AG20443 (cell line): ENCODE results near the gene MAG.

Experiments used
- DNase-seq: peaks from one replicate; pipeline ENCODE4 v3.0.0; 2012; ENCODE audit warnings: low spot score, mixed read lengths

The MAG gene

GRCh38 chr19:35318679-35319448 is 26.9 kb downstream of the MAG start:
- peak; percentile 91 for DNase-seq

GRCh38 chr19:35320065-35320713 is 28.2 kb downstream of the MAG start:
- no peak for DNase-seq

- no peak for DNase-seq
Measured at GRCh38 chr19:35321291-35321690, 29.3 kb downstream of the MAG start.

- no peak for DNase-seq
Measured at GRCh38 chr19:35322014-35322413, 30.1 kb downstream of the MAG start.

GRCh38 chr19:35327642-35328041 is 35.7 kb downstream of the MAG start:
- no peak for DNase-seq

GRCh38 chr19:35328851-35329285 is 36.9 kb downstream of the MAG start, which contains the start of gene CD22:
Gene CD22, plus strand, starts transcription at chr19:35329187. Its CDS starts 2,854 bp downstream, at chr19:35332041.
- no peak for DNase-seq

- DNase-seq, result no peak
Measured at GRCh38 chr19:35329323-35329722, 37.4 kb downstream of the MAG start.

- no peak for DNase-seq
Measured at GRCh38 chr19:35330475-35330874, 38.5 kb downstream of the MAG start.

- no peak for DNase-seq
Measured at GRCh38 chr19:35331551-35332214, 39.7 kb downstream of the MAG start.

- no peak for DNase-seq
Measured at GRCh38 chr19:35332817-35333216, 40.9 kb downstream of the MAG start.

GRCh38 chr19:35334144-35334753 is 42.3 kb downstream of the MAG start:
- DNase-seq, result no peak

GRCh38 chr19:35336166-35336955 is 44.4 kb downstream of the MAG start:
- DNase-seq, result no peak

- DNase-seq, result no peak
Measured at GRCh38 chr19:35337097-35337983, 45.4 kb downstream of the MAG start.

GRCh38 chr19:35337984-35338296 is 46.0 kb downstream of the MAG start:
- DNase-seq, result no peak

GRCh38 chr19:35340431-35340830 is 48.5 kb downstream of the MAG start:
- no peak for DNase-seq

- DNase-seq, result no peak
Measured at GRCh38 chr19:35341006-35341405, 49.0 kb downstream of the MAG start.

- DNase-seq, result no peak
Measured at GRCh38 chr19:35341565-35342225, 49.7 kb downstream of the MAG start.

GRCh38 chr19:35342430-35342829 is 50.5 kb downstream of the MAG start:
- no peak for DNase-seq

- DNase-seq, result no peak
Measured at GRCh38 chr19:35344511-35345031, 52.6 kb downstream of the MAG start.

- DNase-seq, result no peak
Measured at GRCh38 chr19:35345671-35346111, 53.7 kb downstream of the MAG start.
